Posterior cingulate gyrus (tissue), 11 donors: Measurements from ENCODE around the gene PRND.
"Not testable (repeated sequence)": the region's sequence is repeated elsewhere in the genome, so short reads cannot be mapped to it uniquely, and the experiment has no call there.

Experiments used
- DNase-seq, 10 donors: peaks; one replicate each; pipeline versions ENCODE4 v3.0.0 to v3.0.0-alpha.2; 2020 to 2021; ENCODE audit warnings: mixed read lengths in 3 of 10
- intact Hi-C: fragments of 100-400 bp; cut with DNase I; formaldehyde crosslinking; loops from one replicate; pipeline ENCODE4 v1.15.1; 2023

The PRND gene

GRCh38 chr20:4729265-4729664 is 7.6 kb downstream of the PRND start:
- intact Hi-C loops: no loop called here
- no peak for DNase-seq

DNA sequence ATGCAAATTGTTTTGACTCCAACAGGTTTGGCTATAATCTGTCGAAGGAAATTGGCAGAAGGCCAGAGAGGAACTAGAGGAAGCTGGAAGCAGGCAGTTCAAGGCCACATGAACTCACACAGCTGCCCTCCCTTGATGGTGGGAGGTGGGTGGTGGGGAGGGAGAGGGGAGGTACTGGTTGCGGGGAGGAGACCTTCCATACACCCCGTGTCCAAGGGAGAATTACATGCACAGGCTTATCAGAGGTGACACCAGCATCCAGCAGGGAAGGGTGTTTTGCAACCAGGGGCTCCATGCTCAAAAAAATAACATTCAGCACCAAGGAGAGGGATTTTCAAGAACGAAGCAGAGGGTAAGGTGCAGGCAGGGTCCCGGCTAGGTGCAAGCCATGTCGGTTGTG is 9.1 kb downstream of the PRND start:
- intact Hi-C loops: no loop called here
- DNase-seq: no peak

DNA sequence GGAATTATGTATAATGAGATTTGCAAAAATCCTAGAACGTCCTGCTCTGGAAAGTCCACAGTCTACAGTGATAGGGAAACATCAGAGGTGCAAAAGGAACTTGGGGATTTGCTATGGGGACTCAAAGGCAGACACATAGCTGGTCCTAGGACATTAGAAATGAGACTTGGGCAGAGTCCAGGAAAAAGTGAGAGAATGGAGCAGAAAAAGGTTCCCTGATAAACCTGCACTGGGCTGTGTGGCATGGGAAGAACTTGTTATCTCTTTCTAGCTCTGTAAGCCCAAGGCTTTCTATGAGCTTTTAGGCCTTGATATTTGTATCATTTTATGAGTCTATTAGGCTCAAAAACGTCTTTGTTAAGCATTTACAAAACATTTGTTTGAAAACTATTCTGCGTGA is 15.2 kb downstream of the PRND start:
- intact Hi-C loops: no loop called here
- DNase-seq: no peak

GRCh38 chr20:4737857-4738627 is 16.3 kb downstream of the PRND start:
- intact Hi-C loops: no loop called here
- DNase-seq: no peak

DNA sequence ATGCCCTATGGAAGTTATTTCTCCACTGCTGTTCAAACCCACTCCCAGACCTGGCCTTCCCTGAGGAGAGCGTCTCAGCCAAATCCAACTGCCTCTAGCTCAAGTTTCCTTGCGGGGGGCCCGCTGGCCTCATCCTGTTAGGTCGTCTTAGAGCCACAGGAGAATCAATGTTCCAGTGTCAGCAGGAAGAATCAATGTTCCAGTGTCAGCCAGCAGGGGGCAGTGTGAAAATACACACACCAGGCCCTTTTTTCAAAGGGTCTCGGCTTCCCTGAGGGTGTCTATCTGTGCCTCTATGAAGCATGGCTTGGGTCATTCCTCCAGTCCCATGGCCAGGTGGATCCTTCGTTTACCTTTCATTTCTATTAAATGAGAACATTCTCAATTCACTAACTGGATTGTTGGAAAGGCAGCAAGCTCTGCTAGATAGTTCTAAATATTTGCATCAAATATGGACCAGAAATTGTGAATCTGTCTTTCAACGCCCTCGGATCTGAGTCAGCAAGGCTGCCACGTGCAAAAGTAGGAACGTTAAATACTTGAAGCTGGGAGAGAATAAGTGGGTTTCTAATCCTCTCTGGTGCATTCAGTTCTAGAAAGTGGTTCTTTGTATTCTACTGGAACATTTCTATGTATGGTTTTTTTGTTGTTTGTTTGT is 19.2 kb downstream of the PRND start:
- DNase-seq: peak in 5 of 10 donors; percentile 31 to 65 (median 60)
- intact Hi-C loops: no loop called here

DNA sequence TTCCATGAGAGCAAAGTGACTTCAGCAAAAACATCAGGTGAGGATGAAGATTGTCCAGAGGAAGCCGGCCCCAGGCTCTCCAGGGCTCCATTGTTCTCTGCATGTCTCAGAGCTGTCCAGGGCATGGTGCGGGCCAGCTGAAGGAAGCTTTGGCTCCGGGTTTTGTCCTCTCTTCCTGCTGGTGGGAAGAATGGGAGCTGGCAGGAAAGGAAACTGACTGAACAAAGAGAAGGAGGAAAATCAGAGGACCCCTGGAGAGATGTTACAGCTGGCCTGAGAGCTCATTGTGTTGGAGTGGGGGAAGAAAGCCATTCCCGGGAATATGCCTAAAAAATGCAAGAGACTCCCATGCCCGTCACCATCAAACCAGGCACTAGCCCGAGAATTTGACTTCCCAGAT is 27.1 kb downstream of the PRND start:
- no peak for DNase-seq
- intact Hi-C loops: no loop called here

GRCh38 chr20:4749326-4749725 is 27.6 kb downstream of the PRND start:
- intact Hi-C loops: no loop called here
- DNase-seq: no peak

DNA sequence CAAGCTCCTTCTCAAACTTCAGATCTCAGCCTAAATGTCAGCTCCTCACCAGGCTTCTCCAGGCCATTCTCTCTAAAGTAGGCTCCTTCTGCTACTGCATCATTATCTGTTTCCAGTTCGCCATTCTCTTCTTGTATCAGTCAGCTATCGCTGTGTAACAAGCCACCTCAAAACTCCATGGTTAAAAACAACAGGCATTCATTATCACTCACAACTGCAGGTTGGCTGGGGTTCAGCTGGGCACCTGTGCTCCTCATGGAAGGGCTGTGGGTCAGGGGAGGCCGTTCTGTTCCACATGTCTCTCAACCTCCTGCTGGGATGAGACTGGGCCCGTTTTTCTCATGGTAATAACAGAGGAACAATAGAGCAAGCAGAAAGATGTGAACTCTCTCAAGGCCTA is 28.7 kb downstream of the PRND start:
- DNase-seq: no peak
- intact Hi-C loops: no loop called here

GRCh38 chr20:4759100-4759884 is 37.6 kb downstream of the PRND start:
- DNase-seq, intact Hi-C loops: not testable (repeated sequence)

DNA sequence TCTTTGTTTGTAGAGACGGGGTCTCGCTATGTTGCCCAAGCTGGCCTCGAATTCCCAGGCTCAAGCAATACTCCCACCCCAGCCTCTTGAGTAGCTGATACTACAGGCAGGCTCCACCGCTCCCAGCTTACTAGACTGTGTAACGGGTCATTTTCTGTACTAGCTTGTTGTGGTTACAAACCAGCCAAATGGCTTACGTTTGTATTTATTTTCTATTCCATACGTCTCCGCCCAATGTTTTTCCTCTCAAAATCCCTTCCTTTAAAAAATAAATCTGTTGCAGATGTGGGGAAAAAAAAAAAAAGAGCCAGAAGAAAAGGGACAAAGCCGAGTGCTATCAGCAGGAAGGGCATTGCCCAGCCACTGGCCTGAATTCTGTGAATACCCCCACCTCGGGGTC is 41.6 kb downstream of the PRND start:
- intact Hi-C loops: no loop called here
- no peak for DNase-seq

GRCh38 chr20:4763723-4764510 is 42.2 kb downstream of the PRND start:
- DNase-seq: no peak
- intact Hi-C loops: no loop called here

DNA sequence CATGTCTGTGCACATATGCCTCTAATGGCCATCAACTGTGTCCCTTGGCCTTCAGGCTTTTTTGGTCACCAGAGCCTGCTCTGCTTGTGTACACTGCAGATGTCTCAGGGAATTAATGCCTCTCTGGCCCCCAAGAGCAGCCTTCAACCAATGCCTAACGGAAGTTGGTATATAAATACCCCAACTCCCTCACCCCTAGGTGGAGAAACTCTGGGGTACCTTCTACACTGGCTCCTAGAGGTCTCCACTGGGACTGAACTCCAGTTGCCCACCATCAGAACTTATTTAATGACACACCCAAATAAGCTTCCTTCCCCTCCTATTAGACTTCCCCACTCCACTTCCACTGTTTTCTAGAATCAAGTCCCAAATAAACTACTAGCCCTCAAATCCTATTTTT is 43.1 kb downstream of the PRND start:
- DNase-seq: no peak
- intact Hi-C loops: no loop called here

DNA sequence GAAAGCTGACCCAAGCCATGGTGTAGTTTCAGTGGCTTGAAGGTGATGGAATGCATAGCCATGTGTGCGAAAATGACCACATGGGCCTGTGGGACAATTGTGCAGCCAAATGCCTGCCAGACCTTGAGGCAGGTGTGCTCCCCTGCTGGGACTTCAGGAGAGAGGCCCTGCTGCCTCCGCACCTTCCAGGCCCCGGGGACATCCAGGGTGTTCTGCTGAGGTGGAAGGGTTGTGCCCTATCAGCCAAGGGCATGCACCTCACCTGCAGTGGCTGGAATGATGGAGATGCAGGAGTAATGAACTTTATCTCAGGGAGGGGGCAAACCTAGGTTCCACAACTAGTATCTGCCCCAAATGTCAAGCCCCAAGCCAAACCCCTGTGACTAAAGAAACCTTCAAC is 44.0 kb downstream of the PRND start:
- no peak for DNase-seq
- intact Hi-C loops: no loop called here

DNA sequence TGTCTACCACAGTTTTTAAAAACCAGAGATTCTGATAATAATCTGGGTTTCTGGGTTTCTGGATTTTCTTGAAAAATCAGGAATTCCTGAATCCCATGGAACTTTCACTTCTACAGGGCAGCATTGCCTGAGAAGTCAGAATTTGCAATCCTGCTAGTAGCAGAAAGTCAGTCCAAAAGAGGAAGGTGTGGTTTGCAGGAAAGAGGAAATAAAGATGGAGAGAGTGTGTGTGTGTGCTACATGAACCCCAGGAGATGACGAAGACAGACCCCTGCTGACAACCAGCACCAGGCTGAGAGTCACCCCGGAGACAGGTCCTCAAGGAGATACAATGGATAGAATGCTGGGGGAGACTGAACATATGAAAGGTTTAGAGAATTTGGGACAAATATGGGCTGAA is 44.9 kb downstream of the PRND start:
- intact Hi-C loops: no loop called here
- DNase-seq: no peak

DNA sequence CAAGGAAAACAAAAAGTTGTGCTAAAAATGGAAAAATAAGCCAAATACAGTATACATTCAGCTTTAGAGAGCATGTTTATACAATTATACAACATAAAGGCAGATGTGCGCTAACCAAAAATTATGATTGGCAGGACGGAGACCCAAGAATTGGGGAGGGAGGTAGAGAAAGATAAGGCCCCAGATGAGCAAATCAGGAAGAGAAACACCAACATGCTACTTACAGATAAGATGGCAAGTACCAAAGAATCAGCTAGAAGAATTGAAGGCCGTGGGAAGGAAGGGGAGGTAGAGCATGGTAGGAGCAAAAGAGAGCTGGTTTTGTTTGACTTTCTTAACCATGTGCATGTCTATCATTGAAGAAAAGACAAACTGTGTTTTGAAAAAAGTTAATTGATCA is 45.4 kb downstream of the PRND start:
- intact Hi-C loops: no loop called here

GRCh38 chr20:4769328-4769727 is 47.6 kb downstream of the PRND start:
- DNase-seq: no peak
- intact Hi-C loops: no loop called here

More for the DNA sequence above, 45.4 kb downstream of the PRND start:
- DNase-seq: no peak

GRCh38 chr20:4770026-4770425 is 48.3 kb downstream of the PRND start:
- intact Hi-C loops: no loop called here

GRCh38 chr20:4771004-4771403 is 49.3 kb downstream of the PRND start:
- DNase-seq: no peak
- intact Hi-C loops: no loop called here

More at GRCh38 chr20:4770026-4770425, 48.3 kb downstream of the PRND start:
- DNase-seq: no peak

- DNase-seq: no peak
- intact Hi-C loops: no loop called here
Measured at GRCh38 chr20:4772132-4772531, 50.4 kb downstream of the PRND start.

DNA sequence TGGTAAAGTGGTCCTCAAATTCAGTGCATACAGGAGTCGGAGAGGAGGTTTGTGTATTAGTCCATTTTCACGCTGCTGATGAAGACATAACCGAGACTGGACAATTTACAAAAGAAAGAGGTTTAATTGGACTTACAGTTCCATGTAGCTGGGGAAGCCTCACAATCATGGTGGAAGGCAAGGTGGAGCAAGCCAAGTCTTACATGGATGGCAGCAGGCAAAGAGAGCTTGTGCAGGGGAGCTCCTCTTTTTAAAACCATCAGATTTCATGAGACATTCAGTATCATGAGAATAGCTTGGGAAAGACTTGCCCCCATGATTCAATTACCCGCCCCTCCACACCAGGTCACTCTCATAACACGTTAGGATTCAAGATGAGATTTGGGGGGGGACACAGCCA is 51.3 kb downstream of the PRND start:
- DNase-seq, intact Hi-C loops: not testable (repeated sequence)

- DNase-seq: no peak
- intact Hi-C loops: no loop called here
Measured at GRCh38 chr20:4773736-4774135, 52.0 kb downstream of the PRND start.
